ENCODE measurements around the gene FIP1L1. TPM values are rescaled to one million over a fixed set of nuclear protein-coding genes. Genes with fewer than 3 reads are reported as not detected.

FIP1L1 gene
- total and polyA plus RNA-seq, 9 of the 15 experiments (the other 6 are each of a cell fraction or from before 2014, with no cell fraction given) = 34.6 to 137 (median 72.0) TPM

DNA sequence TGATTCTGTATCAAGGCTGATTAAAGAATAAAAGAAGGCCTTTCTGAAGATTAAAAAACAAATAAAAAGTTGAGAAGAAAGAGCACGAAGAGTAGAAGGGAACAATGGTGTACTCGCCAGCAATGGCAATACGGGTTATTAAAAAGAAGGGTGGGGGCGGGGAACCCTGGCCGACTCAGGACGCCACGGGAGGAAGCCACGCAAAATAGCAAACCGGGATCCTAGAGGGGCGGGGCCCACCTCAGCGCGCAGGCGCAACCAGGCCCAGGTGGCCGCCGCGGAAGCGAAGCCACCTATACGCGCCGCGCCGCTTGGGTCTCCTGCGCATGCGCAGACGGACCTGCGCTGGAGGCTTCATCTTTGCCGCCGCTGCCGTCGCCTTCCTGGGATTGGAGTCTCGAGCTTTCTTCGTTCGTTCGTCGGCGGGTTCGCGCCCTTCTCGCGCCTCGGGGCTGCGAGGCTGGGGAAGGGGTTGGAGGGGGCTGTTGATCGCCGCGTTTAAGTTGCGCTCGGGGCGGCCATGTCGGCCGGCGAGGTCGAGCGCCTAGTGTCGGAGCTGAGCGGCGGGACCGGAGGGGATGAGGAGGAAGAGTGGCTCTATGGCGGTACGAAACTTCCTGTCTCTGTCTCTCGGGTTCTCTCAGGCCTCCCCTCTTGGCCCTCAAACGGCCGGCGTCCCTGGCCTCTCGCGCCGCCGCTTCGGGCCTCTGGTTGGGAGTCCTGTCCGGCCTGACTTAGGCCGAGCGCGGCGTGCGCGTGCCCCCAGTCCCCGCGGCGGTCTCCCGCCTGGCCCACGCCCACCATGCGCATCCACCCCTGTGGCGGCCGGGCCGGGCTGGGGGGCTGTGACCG is at the start of gene FIP1L1 (continued):
- TF ChIP-seq, protein P1, sequence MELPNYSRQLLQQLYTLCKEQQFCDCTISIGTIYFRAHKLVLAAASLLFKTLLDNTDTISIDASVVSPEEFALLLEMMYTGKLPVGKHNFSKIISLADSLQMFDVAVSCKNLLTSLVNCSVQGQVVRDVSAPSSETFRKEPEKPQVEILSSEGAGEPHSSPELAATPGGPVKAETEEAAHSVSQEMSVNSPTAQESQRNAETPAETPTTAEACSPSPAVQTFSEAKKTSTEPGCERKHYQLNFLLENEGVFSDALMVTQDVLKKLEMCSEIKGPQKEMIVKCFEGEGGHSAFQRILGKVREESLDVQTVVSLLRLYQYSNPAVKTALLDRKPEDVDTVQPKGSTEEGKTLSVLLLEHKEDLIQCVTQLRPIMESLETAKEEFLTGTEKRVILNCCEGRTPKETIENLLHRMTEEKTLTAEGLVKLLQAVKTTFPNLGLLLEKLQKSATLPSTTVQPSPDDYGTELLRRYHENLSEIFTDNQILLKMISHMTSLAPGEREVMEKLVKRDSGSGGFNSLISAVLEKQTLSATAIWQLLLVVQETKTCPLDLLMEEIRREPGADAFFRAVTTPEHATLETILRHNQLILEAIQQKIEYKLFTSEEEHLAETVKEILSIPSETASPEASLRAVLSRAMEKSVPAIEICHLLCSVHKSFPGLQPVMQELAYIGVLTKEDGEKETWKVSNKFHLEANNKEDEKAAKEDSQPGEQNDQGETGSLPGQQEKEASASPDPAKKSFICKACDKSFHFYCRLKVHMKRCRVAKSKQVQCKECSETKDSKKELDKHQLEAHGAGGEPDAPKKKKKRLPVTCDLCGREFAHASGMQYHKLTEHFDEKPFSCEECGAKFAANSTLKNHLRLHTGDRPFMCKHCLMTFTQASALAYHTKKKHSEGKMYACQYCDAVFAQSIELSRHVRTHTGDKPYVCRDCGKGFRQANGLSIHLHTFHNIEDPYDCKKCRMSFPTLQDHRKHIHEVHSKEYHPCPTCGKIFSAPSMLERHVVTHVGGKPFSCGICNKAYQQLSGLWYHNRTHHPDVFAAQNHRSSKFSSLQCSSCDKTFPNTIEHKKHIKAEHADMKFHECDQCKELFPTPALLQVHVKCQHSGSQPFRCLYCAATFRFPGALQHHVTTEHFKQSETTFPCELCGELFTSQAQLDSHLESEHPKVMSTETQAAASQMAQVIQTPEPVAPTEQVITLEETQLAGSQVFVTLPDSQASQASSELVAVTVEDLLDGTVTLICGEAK (IDR thresholded peaks at IDR 0.05) = peak; percentile 80
- TF ChIP-seq, protein P1 (CRISPR knock-in tag; IDR thresholded peaks at IDR 0.05) = no peak
- TF ChIP-seq ZNF586 (CRISPR knock-in tag; conservative IDR thresholded peaks at IDR 0.05) (no peak), DMBX1 (CRISPR knock-in tag; IDR thresholded peaks at IDR 0.05; ENCODE audit: borderline replicate concordance) (no peak), E2F3 (CRISPR knock-in tag; IDR thresholded peaks at IDR 0.05) (no peak), NR0B1 (IDR thresholded peaks at IDR 0.05; ENCODE audit: partially characterized antibody) (no peak), DPF2 (IDR thresholded peaks at IDR 0.05) (peak; percentile 48; the same call in 1 of the 2 replicates), TRIM24 (IDR thresholded peaks at IDR 0.05) (no peak), ZKSCAN1 (IDR thresholded peaks at IDR 0.05; ENCODE audit: low read depth, low read length) (0 out of 2 replicates have a peak, but pooled peaks have one; percentile 51), PHF8 (IDR thresholded peaks at IDR 0.05; ENCODE audit: borderline replicate concordance, low read length) (peak; percentile 91), RHOXF2B (CRISPR knock-in tag; conservative IDR thresholded peaks at IDR 0.05) (no peak), MBD2 (IDR thresholded peaks at IDR 0.05; ENCODE audit: borderline replicate concordance, low read depth) (peak; percentile 70; the same call in 1 of the 2 replicates)
- TF ChIP-seq, protein P2, sequence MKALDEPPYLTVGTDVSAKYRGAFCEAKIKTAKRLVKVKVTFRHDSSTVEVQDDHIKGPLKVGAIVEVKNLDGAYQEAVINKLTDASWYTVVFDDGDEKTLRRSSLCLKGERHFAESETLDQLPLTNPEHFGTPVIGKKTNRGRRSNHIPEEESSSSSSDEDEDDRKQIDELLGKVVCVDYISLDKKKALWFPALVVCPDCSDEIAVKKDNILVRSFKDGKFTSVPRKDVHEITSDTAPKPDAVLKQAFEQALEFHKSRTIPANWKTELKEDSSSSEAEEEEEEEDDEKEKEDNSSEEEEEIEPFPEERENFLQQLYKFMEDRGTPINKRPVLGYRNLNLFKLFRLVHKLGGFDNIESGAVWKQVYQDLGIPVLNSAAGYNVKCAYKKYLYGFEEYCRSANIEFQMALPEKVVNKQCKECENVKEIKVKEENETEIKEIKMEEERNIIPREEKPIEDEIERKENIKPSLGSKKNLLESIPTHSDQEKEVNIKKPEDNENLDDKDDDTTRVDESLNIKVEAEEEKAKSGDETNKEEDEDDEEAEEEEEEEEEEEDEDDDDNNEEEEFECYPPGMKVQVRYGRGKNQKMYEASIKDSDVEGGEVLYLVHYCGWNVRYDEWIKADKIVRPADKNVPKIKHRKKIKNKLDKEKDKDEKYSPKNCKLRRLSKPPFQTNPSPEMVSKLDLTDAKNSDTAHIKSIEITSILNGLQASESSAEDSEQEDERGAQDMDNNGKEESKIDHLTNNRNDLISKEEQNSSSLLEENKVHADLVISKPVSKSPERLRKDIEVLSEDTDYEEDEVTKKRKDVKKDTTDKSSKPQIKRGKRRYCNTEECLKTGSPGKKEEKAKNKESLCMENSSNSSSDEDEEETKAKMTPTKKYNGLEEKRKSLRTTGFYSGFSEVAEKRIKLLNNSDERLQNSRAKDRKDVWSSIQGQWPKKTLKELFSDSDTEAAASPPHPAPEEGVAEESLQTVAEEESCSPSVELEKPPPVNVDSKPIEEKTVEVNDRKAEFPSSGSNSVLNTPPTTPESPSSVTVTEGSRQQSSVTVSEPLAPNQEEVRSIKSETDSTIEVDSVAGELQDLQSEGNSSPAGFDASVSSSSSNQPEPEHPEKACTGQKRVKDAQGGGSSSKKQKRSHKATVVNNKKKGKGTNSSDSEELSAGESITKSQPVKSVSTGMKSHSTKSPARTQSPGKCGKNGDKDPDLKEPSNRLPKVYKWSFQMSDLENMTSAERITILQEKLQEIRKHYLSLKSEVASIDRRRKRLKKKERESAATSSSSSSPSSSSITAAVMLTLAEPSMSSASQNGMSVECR (CRISPR knock-in tag; IDR thresholded peaks at IDR 0.05) = peak; percentile 89; the same call in 1 of the 2 replicates

Measured in K562 (cell line).